Neural progenitor cell (in vitro differentiated cells): Measurements from ENCODE around the gene MID1. TPM values are rescaled to one million over a fixed set of nuclear protein-coding genes. Genes with fewer than 3 reads are reported as not detected.

Experiments used
- DNase-seq: peaks from one replicate; pipeline ENCODE4 v3.0.0-alpha.2; 2016; ENCODE audit warnings: low spot score
- H2AFZ ChIP-seq: fragments of 200-600 bp; sonication (generic); replicated peaks from 2 replicates; pipeline ENCODE4 v1.6.1; 2016; ENCODE audit warnings: antibody characterized with exemption
- H3F3A ChIP-seq: fragments of 200-600 bp; sonication (generic); 2 replicates; pipeline ENCODE4 v1.6.1; 2016; ENCODE audit warnings: antibody characterized with exemption, low read depth
- H3K27ac ChIP-seq: fragments of 200-600 bp; sonication (generic); 2 replicates; pipeline ENCODE4 v1.5.1; 2016; ENCODE audit warnings: mild to moderate bottlenecking
- H3K27me3 ChIP-seq: fragments of 200-600 bp; sonication (generic); 2 replicates; pipeline ENCODE4 v1.6.1; 2016; ENCODE audit warnings: mild to moderate bottlenecking, moderate library complexity
- H3K36me3 ChIP-seq: fragments of 200-600 bp; sonication (generic); 2 replicates; pipeline ENCODE4 v1.5.1; 2016
- H3K4me1 ChIP-seq: fragments of 200-600 bp; sonication (generic); 2 replicates; pipeline ENCODE4 v1.6.1; 2016; ENCODE audit warnings: mixed run types
- H3K4me2 ChIP-seq: fragments of 200-600 bp; sonication (generic); 2 replicates; pipeline ENCODE4 v1.6.1; 2016
- H3K4me3 ChIP-seq: fragments of 200-600 bp; sonication (generic); 2 replicates; pipeline ENCODE4 v1.5.1; 2016
- H3K79me2 ChIP-seq: fragments of 200-600 bp; sonication (generic); 2 replicates; pipeline ENCODE4 v1.6.1; 2016; ENCODE audit warnings: low read depth
- H3K9ac ChIP-seq: fragments of 200-600 bp; sonication (generic); 2 replicates; pipeline ENCODE4 v1.6.1; 2016
- H3K9me3 ChIP-seq: fragments of 200-600 bp; sonication (generic); 2 replicates; pipeline ENCODE4 v1.5.1; 2016; ENCODE audit warnings: low read depth
- H4K20me1 ChIP-seq: fragments of 200-600 bp; sonication (generic); 2 replicates; pipeline ENCODE4 v1.6.1; 2016; ENCODE audit warnings: low read depth
- H3K27ac Mint-ChIP-seq: 3 replicates; pipeline ENCODE4 v1.8.0; 2021; ENCODE audit warnings: mixed read lengths
- H3K27me3 Mint-ChIP-seq: 2 replicates; pipeline ENCODE4 v1.8.0; 2022; ENCODE audit warnings: low read depth, mild to moderate bottlenecking, inconsistent platforms, moderate library complexity, mixed read lengths; ENCODE audit not compliant: insufficient read depth
- H3K36me3 Mint-ChIP-seq: 3 replicates; pipeline ENCODE4 v1.8.0; 2021; ENCODE audit warnings: mixed read lengths
- H3K4me1 Mint-ChIP-seq: 3 replicates; pipeline ENCODE4 v1.8.0; 2021; ENCODE audit warnings: mixed read lengths
- H3K4me3 Mint-ChIP-seq: 3 replicates; pipeline ENCODE4 v1.8.0; 2021; ENCODE audit warnings: mild to moderate bottlenecking, moderate library complexity, mixed read lengths
- H3K9me3 Mint-ChIP-seq: 3 replicates; pipeline ENCODE4 v1.8.0; 2020; ENCODE audit warnings: mixed read lengths
- EZH2 ChIP-seq: fragments of 200-600 bp; sonication (generic); IDR thresholded peaks from 2 replicates; pipeline ENCODE4 v1.6.1; 2017; ENCODE audit warnings: antibody characterized with exemption, mild to moderate bottlenecking, moderate library complexity
- EZH2phosphoT487 ChIP-seq: fragments of 200-600 bp; sonication (generic); IDR thresholded peaks from 2 replicates; pipeline ENCODE4 v1.6.1; 2017; ENCODE audit warnings: antibody characterized with exemption
- total RNA-seq: library from RNA; depleted of rRNA; stranded (reverse); fragments of >200 nt; gene quantifications from 2 replicates; pipeline ENCODE4 v1.2.3, GENCODE V29; 2015; ENCODE audit warnings: low replicate concordance
- TF ChIP-seq, protein P1 (sequence below): fragments of 200-600 bp; sonication (generic); IDR thresholded peaks from 2 replicates; pipeline ENCODE4 v1.5.1; 2017; ENCODE audit warnings: antibody characterized with exemption, mild to moderate bottlenecking

MID1 gene
- total RNA-seq, 1 donor from 2014 or later: 29.5 TPM

- no peaks in the 10 kb centered on the region for H3K9me3 ChIP-seq
- H3K4me3 ChIP-seq: no peak overlapping the region
- no peak for DNase-seq
- Mint-ChIP-seq H3K4me3 (no peak overlapping the region), H3K27me3 (peaks cover 2% of the 10 kb centered on the region), H3K36me3 (peaks cover 49% of the 10 kb centered on the region), H3K9me3 (no peaks in the 10 kb centered on the region), H3K4me1 (no peaks in the 10 kb centered on the region), H3K27ac (no peak overlapping the region)
- H3K36me3 ChIP-seq: no peaks in the 10 kb centered on the region
- H3K27ac ChIP-seq: no peak overlapping the region
- no peaks in the 10 kb centered on the region for H3K4me1 ChIP-seq
- no peaks in the 10 kb centered on the region for H3F3A ChIP-seq
- H3K9ac ChIP-seq: no peak overlapping the region
- no peaks in the 10 kb centered on the region for H3K79me2 ChIP-seq
- no peak overlapping the region for H2AFZ ChIP-seq
- TF ChIP-seq, protein P1, sequence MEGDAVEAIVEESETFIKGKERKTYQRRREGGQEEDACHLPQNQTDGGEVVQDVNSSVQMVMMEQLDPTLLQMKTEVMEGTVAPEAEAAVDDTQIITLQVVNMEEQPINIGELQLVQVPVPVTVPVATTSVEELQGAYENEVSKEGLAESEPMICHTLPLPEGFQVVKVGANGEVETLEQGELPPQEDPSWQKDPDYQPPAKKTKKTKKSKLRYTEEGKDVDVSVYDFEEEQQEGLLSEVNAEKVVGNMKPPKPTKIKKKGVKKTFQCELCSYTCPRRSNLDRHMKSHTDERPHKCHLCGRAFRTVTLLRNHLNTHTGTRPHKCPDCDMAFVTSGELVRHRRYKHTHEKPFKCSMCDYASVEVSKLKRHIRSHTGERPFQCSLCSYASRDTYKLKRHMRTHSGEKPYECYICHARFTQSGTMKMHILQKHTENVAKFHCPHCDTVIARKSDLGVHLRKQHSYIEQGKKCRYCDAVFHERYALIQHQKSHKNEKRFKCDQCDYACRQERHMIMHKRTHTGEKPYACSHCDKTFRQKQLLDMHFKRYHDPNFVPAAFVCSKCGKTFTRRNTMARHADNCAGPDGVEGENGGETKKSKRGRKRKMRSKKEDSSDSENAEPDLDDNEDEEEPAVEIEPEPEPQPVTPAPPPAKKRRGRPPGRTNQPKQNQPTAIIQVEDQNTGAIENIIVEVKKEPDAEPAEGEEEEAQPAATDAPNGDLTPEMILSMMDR: no peak
- TF ChIP-seq EZH2 (no peak), EZH2phosphoT487 (no peak)
- no peaks in the 10 kb centered on the region for H3K27me3 ChIP-seq
- no peaks in the 10 kb centered on the region for H4K20me1 ChIP-seq
- H3K4me2 ChIP-seq: no peak overlapping the region
Observed at GRCh38 chrX:10447564-10448214, 172.7 kb downstream of the MID1 start.

- Mint-ChIP-seq H3K36me3 (peaks cover 28% of the 10 kb centered on the region), H3K27me3 (peaks cover 2% of the 10 kb centered on the region), H3K4me3 (no peak overlapping the region), H3K9me3 (no peaks in the 10 kb centered on the region), H3K4me1 (no peaks in the 10 kb centered on the region), H3K27ac (no peak overlapping the region)
- TF ChIP-seq EZH2phosphoT487 (no peak), EZH2 (no peak)
- TF ChIP-seq, protein P1: peak; percentile 20
- Histone ChIP-seq H3K4me3 (no peak overlapping the region), H3K9ac (no peak overlapping the region), H3K27ac (no peak overlapping the region), H3K27me3 (no peaks in the 10 kb centered on the region), H3K9me3 (no peaks in the 10 kb centered on the region), H3K36me3 (no peaks in the 10 kb centered on the region), H2AFZ (no peak overlapping the region), H3F3A (no peaks in the 10 kb centered on the region), H3K79me2 (no peaks in the 10 kb centered on the region), H3K4me2 (no peak overlapping the region), H3K4me1 (no peaks in the 10 kb centered on the region), H4K20me1 (no peaks in the 10 kb centered on the region)
- DNase-seq: no peak
Observed at GRCh38 chrX:10444204-10444603, 176.2 kb downstream of the MID1 start.

DNA sequence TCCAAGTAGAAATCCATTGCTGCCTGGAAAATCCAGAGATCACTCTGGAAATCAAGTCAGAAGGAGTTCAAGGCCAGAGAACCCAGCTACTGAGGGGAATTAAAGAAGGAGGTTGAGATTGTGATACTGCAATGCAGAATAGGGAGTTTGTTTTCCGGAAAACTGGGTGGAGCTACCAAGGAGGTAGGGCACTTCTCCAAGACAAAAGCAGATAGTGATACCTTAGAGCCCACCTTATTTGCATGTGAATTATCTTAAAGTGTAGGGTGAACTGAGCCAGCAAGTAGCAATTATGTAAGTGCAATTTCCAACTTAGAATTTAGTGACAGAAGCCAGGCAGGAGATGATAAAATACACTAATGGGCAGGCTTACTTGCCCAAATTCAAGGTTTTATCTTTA lies 178.9 kb downstream of the MID1 start:
- H3K9me3 ChIP-seq: no peaks in the 10 kb centered on the region
- peaks cover 2% of the 10 kb centered on the region for H3K27me3 Mint-ChIP-seq
- H3K4me1 ChIP-seq: no peaks in the 10 kb centered on the region
- no peak overlapping the region for H3K27ac Mint-ChIP-seq
- H3F3A ChIP-seq: no peaks in the 10 kb centered on the region
- DNase-seq: no peak
- H3K4me1 Mint-ChIP-seq: no peaks in the 10 kb centered on the region
- no peaks in the 10 kb centered on the region for H4K20me1 ChIP-seq
- no peaks in the 10 kb centered on the region for H3K36me3 ChIP-seq
- peaks cover 13% of the 10 kb centered on the region for H3K36me3 Mint-ChIP-seq
- no peak overlapping the region for H3K4me3 ChIP-seq
- no peak for TF ChIP-seq EZH2
- TF ChIP-seq, protein P1: no peak
- no peak for TF ChIP-seq EZH2phosphoT487
- H3K9me3 Mint-ChIP-seq: no peaks in the 10 kb centered on the region
- H2AFZ ChIP-seq: no peak overlapping the region
- no peak overlapping the region for H3K4me3 Mint-ChIP-seq
- H3K27ac ChIP-seq: no peak overlapping the region
- no peak overlapping the region for H3K9ac ChIP-seq
- H3K79me2 ChIP-seq: no peaks in the 10 kb centered on the region
- no peaks in the 10 kb centered on the region for H3K27me3 ChIP-seq
- H3K4me2 ChIP-seq: no peak overlapping the region
